22Rv1 (cell line): ENCODE results near the gene ADGRB3.

Source experiments
- CTCF ChIP-seq: fragments of 450-650 bp; IDR thresholded peaks from 2 replicates; pipeline ENCODE4 v1.5.1; 2017; ENCODE audit warnings: mild to moderate bottlenecking
- ZFX ChIP-seq: fragments of 450-650 bp; IDR thresholded peaks from 2 replicates; pipeline ENCODE4 v1.6.1; 2017; ENCODE audit warnings: antibody characterized with exemption, borderline replicate concordance

- no peak for TF ChIP-seq CTCF
- TF ChIP-seq ZFX = no peak
These were observed 756.0 kb downstream of the ADGRB3 start for GRCh38 chr6:69391106-69391505.
